ENCODE measurements around the gene WNK1. TPM values are rescaled to one million over a fixed set of nuclear protein-coding genes. Genes with fewer than 3 reads are reported as not detected.
"Not testable (repeated sequence)": the region's sequence is repeated elsewhere in the genome, so short reads cannot be mapped to it uniquely, and the experiment has no call there.

Gene WNK1
- total RNA-seq, 1 experiment from 2014 or later, result 117 TPM

DNA sequence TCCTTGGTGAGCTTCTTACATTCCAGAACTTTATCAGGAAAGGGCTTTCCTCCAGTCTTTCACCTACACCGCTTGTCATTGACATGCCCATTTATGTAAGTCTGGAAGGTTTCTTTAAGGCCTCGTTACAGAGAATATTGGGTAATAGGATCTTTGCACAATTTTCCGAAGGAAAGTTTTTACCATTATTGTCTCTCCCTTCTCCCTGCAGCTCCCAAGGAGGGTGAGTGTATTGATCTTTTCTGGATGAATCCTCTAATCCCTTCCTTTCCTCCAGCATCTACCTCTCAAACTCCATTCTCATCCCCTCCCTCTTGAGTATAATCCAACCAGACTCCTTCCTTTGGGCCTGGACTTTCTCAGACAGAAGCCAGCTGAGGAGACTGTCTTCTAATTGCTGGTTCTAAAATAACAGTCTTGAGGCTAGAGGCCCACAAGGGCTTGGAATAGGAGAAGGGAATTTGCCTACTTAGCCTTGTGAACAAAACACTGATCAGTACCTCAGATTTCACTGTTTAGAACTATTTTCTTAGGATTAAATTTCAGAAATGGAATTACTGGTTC lies 21.8 kb downstream of the WNK1 start:
- H3T11ph ChIP-seq (ENCODE audit: low read length), result no peak overlapping the region
- no peaks in the 10 kb centered on the region for H3K23me2 ChIP-seq (ENCODE audit: insufficient read length, low read depth, low read length, poor library complexity, severe bottlenecking)
- H3K9ac ChIP-seq (ENCODE audit: extremely low read depth, insufficient read length, low read length), result no peak overlapping the region
- H4K8ac ChIP-seq (replicated peaks; ENCODE audit: insufficient read length, low read depth, low read length), result no peak overlapping the region
- H2AK5ac ChIP-seq (ENCODE audit: insufficient read length, low read length), result no peak overlapping the region
- H2BK15ac ChIP-seq (ENCODE audit: low read depth, low read length), result no peak overlapping the region
- H3K56ac ChIP-seq (ENCODE audit: insufficient read length, low read depth, low read length), result no peak overlapping the region
- Mint-ChIP-seq H3K36me3 (ENCODE audit: insufficient read depth in 1 of 3, low read depth in 3 of 3) (peaks cover 0 to 8% (median 3%) of the 10 kb centered on the region in 3 experiments; a peak in 3 of 7 replicates), H3K9me3 (no peaks in the 10 kb centered on the region), H3K4me3 (no peak overlapping the region), H3K27me3 (ENCODE audit: low read depth) (no peaks in the 10 kb centered on the region), H3K4me1 (peaks cover 8 to 13% of the 10 kb centered on the region in 2 experiments), H3K27ac (peak overlapping the region in 2 of 3 experiments; percentile 16 to 77; a peak in 4 of 7 replicates)
- WGBS (ENCODE audit: extremely low coverage, insufficient read length, low lambda C conversion rate), result no CpG with 5 or more reads among the region's 3 CpGs
- no peaks in the 10 kb centered on the region for H3K9me3 ChIP-seq (ENCODE audit: control insufficient read depth, low read depth, low read length)
- no peak overlapping the region for H2BK20ac ChIP-seq (ENCODE audit: low read depth, low read length, poor library complexity, severe bottlenecking)
- H3K27me3 ChIP-seq (ENCODE audit: insufficient read depth, low read length), result no peaks in the 10 kb centered on the region
- H2BK12ac ChIP-seq (ENCODE audit: insufficient read length, low read depth, low read length), result no peak overlapping the region
- no peaks in the 10 kb centered on the region for H4K20me1 ChIP-seq (ENCODE audit: control insufficient read depth, insufficient read depth, insufficient read length)
- no peak overlapping the region for H2BK5ac ChIP-seq (ENCODE audit: insufficient read length, low read length)
- H4K91ac ChIP-seq (ENCODE audit: insufficient read length, low read depth, low read length), result no peak overlapping the region
- no peak overlapping the region for H3K4ac ChIP-seq (ENCODE audit: low read depth, low read length)
- no peaks in the 10 kb centered on the region for H3K4me1 ChIP-seq (ENCODE audit: insufficient read depth, low read length)
- no peak for DNase-seq
- no peak overlapping the region for H3K27ac ChIP-seq (ENCODE audit: insufficient read length, low read depth, low read length)
- H3K14ac ChIP-seq (ENCODE audit: insufficient read depth, low read length), result no peak overlapping the region
- H3K18ac ChIP-seq (ENCODE audit: insufficient read length, low read depth, low read length), result no peak overlapping the region
- peaks cover 12% of the 10 kb centered on the region; the same call in 1 of the 2 replicates for H3K79me2 ChIP-seq (ENCODE audit: insufficient read depth, low read length)
- no peak overlapping the region for H3K4me2 ChIP-seq (ENCODE audit: insufficient read depth, insufficient read length, low read length)
- TF ChIP-seq, protein P1, sequence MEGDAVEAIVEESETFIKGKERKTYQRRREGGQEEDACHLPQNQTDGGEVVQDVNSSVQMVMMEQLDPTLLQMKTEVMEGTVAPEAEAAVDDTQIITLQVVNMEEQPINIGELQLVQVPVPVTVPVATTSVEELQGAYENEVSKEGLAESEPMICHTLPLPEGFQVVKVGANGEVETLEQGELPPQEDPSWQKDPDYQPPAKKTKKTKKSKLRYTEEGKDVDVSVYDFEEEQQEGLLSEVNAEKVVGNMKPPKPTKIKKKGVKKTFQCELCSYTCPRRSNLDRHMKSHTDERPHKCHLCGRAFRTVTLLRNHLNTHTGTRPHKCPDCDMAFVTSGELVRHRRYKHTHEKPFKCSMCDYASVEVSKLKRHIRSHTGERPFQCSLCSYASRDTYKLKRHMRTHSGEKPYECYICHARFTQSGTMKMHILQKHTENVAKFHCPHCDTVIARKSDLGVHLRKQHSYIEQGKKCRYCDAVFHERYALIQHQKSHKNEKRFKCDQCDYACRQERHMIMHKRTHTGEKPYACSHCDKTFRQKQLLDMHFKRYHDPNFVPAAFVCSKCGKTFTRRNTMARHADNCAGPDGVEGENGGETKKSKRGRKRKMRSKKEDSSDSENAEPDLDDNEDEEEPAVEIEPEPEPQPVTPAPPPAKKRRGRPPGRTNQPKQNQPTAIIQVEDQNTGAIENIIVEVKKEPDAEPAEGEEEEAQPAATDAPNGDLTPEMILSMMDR (conservative IDR thresholded peaks at IDR 0.05), result no peak
- peaks cover 8% of the 10 kb centered on the region for H3K79me1 ChIP-seq (ENCODE audit: insufficient read depth, low read depth, low read length, poor library complexity, severe bottlenecking)
- no peak overlapping the region for H3K23ac ChIP-seq (ENCODE audit: insufficient read length, low read depth, low read length)
- no peak overlapping the region for H2BK120ac ChIP-seq (ENCODE audit: low read depth, low read length, poor library complexity, severe bottlenecking)
- H4K5ac ChIP-seq (ENCODE audit: insufficient read length, low read depth, low read length), result no peak overlapping the region
- H2AFZ ChIP-seq (ENCODE audit: low read length), result no peak overlapping the region

DNA sequence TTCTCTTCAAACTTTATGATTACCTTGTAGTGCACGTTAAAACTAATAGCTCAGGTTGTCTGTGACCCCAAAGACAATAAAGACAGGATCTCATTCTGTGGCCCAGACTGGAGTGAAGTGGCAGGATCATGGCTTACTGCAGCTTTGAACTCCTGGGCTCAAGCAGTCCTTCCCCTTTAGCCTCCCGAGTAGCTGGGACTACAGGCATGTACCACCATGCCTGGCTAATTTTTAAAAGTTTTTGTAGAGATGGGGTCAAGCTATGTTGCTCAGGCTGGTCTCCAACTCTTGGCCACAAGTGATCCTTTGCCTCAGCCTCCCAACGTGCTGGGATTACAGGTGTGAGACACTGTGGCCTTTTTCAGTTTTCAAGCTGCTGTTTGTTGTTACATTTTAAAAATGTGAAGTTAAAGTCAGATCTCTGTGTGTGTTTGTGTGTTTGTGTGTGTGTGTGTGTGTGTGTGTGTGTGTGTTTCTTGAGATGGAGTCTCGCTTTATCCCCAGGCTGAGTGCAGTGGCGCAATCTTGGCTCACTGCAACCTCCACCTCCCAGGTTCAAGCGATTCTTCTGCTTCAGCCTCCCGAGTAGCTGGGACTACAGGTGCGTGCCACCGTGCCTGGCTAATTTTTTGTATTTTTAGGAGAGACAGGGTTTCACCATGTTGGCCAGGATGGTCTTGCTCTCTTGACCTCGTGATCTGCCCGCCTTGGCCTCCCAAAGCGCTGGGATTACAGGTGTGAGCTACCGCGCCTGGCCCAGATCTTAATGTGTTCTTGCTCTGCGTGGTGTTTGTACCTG lies 23.8 kb downstream of the WNK1 start:
- DNase-seq; H4K20me1 ChIP-seq (ENCODE audit: control insufficient read depth, insufficient read depth, insufficient read length); H3K27me3 Mint-ChIP-seq (ENCODE audit: low read depth); H3K36me3 Mint-ChIP-seq (ENCODE audit: insufficient read depth in 1 of 3, low read depth in 3 of 3); H3K4me2 ChIP-seq (ENCODE audit: insufficient read depth, insufficient read length, low read length); H2BK120ac ChIP-seq (ENCODE audit: low read depth, low read length, poor library complexity, severe bottlenecking); H4K8ac ChIP-seq (replicated peaks; ENCODE audit: insufficient read length, low read depth, low read length); H3K4ac ChIP-seq (ENCODE audit: low read depth, low read length); H2BK20ac ChIP-seq (ENCODE audit: low read depth, low read length, poor library complexity, severe bottlenecking); H3K23ac ChIP-seq (ENCODE audit: insufficient read length, low read depth, low read length); H3K9me3 ChIP-seq (ENCODE audit: control insufficient read depth, low read depth, low read length); H3K56ac ChIP-seq (ENCODE audit: insufficient read length, low read depth, low read length); H3K27me3 ChIP-seq (ENCODE audit: insufficient read depth, low read length); H4K91ac ChIP-seq (ENCODE audit: insufficient read length, low read depth, low read length); H2AK5ac ChIP-seq (ENCODE audit: insufficient read length, low read length); H3K9ac ChIP-seq (ENCODE audit: extremely low read depth, insufficient read length, low read length); H2BK5ac ChIP-seq (ENCODE audit: insufficient read length, low read length); H3K4me3 Mint-ChIP-seq; H2AFZ ChIP-seq (ENCODE audit: low read length); H2BK15ac ChIP-seq (ENCODE audit: low read depth, low read length); H3T11ph ChIP-seq (ENCODE audit: low read length); H3K14ac ChIP-seq (ENCODE audit: insufficient read depth, low read length); H3K18ac ChIP-seq (ENCODE audit: insufficient read length, low read depth, low read length); H3K4me1 ChIP-seq (ENCODE audit: insufficient read depth, low read length); H4K5ac ChIP-seq (ENCODE audit: insufficient read length, low read depth, low read length); H3K9me3 Mint-ChIP-seq; H2BK12ac ChIP-seq (ENCODE audit: insufficient read length, low read depth, low read length); H3K23me2 ChIP-seq (ENCODE audit: insufficient read length, low read depth, low read length, poor library complexity, severe bottlenecking): not testable (repeated sequence)
- H3K4me1 Mint-ChIP-seq, result peaks cover 17 to 22% of the 10 kb centered on the region in 2 experiments
- H3K27ac Mint-ChIP-seq, result peak overlapping the region; percentile 32 to 62 (median 55); a peak in 4 of 7 replicates
- H3K27ac ChIP-seq (ENCODE audit: insufficient read length, low read depth, low read length), result peak overlapping the region; percentile 32
- H3K79me2 ChIP-seq (ENCODE audit: insufficient read depth, low read length), result peaks cover 18% of the 10 kb centered on the region; the same call in 1 of the 2 replicates
- no CpG with 5 or more reads among the region's 15 CpGs for WGBS (ENCODE audit: extremely low coverage, insufficient read length, low lambda C conversion rate)
- peaks cover 12% of the 10 kb centered on the region for H3K79me1 ChIP-seq (ENCODE audit: insufficient read depth, low read depth, low read length, poor library complexity, severe bottlenecking)

All from H9 (cell line).